Right lobe of liver (tissue), 4 donors: ENCODE measurements around the gene NRXN3.

Source experiments
- POLR2A ChIP-seq: fragments of 450-650 bp; IDR thresholded peaks from one replicate; pipeline ENCODE4 v1.6.1; 2017; ENCODE audit warnings: antibody characterized with exemption, mild to moderate bottlenecking
- TF ChIP-seq, protein P1 (sequence below), 4 donors: fragments of 200-600 bp in 3 of 4; fragments of 450-650 bp in 1 of 4; IDR thresholded peaks; one replicate each; pipeline versions ENCODE4 v1.5.1 to v1.8.0; 2016 to 2022; ENCODE audit warnings: antibody characterized with exemption in 4 of 4, mild to moderate bottlenecking in 2 of 4
- donor health status: DM: no; HTN: no; CAD: no.
- donor health status: DM: no; HTN: no; CAD: no.
- donor health status: DM: no; HTN: yes; CAD: no.

DNA sequence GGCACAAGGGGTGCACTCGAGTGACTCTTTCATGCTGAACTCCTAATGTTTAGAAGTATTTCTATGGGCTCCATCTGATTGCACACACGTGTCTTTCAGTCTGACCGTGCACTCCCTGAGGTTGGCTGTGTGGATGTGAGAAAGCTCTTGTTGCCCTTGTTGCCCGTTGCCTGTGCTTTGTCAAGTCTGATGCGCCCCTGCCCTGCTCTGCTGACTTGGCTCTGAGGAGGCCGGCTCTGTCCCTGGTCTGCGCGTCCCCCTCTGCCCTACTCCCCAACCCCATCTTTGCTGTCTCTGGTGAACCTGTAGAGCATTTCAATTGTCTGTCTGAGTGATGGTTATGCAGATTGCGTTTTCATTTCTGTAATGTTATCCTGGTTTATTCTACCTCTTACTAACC, 802.3 kb downstream of the NRXN3 start:
- TF ChIP-seq POLR2A, result no peak
- TF ChIP-seq, protein P1, sequence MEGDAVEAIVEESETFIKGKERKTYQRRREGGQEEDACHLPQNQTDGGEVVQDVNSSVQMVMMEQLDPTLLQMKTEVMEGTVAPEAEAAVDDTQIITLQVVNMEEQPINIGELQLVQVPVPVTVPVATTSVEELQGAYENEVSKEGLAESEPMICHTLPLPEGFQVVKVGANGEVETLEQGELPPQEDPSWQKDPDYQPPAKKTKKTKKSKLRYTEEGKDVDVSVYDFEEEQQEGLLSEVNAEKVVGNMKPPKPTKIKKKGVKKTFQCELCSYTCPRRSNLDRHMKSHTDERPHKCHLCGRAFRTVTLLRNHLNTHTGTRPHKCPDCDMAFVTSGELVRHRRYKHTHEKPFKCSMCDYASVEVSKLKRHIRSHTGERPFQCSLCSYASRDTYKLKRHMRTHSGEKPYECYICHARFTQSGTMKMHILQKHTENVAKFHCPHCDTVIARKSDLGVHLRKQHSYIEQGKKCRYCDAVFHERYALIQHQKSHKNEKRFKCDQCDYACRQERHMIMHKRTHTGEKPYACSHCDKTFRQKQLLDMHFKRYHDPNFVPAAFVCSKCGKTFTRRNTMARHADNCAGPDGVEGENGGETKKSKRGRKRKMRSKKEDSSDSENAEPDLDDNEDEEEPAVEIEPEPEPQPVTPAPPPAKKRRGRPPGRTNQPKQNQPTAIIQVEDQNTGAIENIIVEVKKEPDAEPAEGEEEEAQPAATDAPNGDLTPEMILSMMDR (IDR thresholded peaks at IDR 0.05), result no peak
